Ectodermal cell (in vitro differentiated cells): ENCODE results near the gene ZNF57.
"Not testable (repeated sequence)": the region's sequence is repeated elsewhere in the genome, so short reads cannot be mapped to it uniquely, and the experiment has no call there.

Experiments
- H3K27ac ChIP-seq: 2 replicates; pipeline ENCODE4 v1.7.0; 2013; ENCODE audit warnings: mild to moderate bottlenecking, low read depth, low read length; ENCODE audit not compliant: insufficient read depth, poor library complexity, severe bottlenecking
- H3K27me3 ChIP-seq: 2 replicates; pipeline ENCODE4 v1.7.0; 2013; ENCODE audit warnings: mild to moderate bottlenecking, low read length; ENCODE audit not compliant: insufficient read depth, control insufficient read depth, poor library complexity, severe bottlenecking
- H3K36me3 ChIP-seq: one replicate; pipeline ENCODE4 v1.7.0; 2013; ENCODE audit warnings: low read length; ENCODE audit not compliant: control insufficient read depth, insufficient read depth
- H3K4me1 ChIP-seq: one replicate; pipeline ENCODE4 v1.7.0; 2013; ENCODE audit warnings: low read length; ENCODE audit not compliant: control insufficient read depth, insufficient read depth
- H3K4me3 ChIP-seq: 2 replicates; pipeline ENCODE4 v1.7.0; 2013; ENCODE audit warnings: low read depth, low read length, control low read depth; ENCODE audit not compliant: insufficient read depth
- H3K9me3 ChIP-seq: 2 replicates; pipeline ENCODE4 v1.7.0; 2013; ENCODE audit warnings: mild to moderate bottlenecking, low read length, moderate library complexity; ENCODE audit not compliant: control insufficient read depth
- WGBS, 2 experiments: methylation state at CpG; one replicate each; pipeline ENCODE4 v1.1.7; 2013; ENCODE audit warnings: missing lambda C conversion rate in 2 of 2; 5-methylcytosine and 5-hydroxymethylcytosine counted together

ZNF57 gene

DNA sequence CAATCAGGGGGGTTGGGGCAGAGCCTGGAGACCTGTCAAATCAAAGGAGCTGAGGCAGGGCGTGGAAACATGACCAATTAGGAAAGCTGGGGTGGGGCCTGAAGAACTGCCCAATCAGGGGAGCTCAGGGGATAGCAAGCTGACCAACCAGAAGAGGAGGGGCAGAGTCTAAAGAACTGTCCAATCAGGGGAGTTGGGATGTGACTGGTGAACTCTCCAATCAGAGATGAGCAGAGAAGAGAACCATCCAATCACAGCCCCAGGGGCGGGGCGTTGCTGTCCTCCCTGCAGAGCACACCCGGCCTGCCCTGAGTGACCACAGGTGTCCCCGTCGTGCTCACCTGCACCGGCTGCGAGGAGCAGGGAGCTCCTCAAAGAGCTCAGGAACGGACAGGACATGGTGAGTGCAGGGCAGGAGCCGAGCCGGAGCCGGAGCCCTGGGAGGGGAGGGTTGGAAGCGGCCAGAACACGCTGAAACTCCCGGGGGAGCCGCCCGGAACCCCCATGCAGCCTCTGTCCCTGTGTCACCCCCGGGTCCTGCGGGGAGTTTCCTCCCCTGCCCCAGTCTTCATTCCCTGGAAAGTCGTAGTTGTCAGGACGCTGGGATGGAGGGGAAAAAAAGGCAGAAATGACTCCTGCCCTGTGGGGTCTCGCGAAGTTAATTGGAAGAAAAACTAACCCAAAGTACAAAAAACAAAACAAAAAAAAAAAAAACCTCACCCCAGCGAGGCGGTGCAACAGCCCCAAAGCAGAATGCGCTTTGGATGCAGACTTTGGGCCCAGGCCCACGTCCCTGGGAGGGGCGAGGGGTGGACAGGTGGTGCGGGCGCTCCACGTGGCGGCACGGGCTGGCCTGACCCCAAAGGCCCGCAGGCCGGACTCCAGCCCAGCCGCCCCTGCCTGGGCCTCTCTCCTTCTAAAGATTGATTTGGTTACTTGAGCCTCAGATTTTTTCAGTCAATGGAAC lies 33.4 kb upstream of the ZNF57 start, which contains the start of gene ZNF556:
Gene ZNF556 (plus strand): TSS at position 311 of the 967 bp plus-strand sequence. CDS start 87 bp downstream, at position 398.
- Histone ChIP-seq H3K27ac (no peak within 1 kb of the TSS), H3K9me3 (no peaks in the 10 kb centered on the region), H3K36me3 (no peaks in the 10 kb centered on the region), H3K27me3 (no peaks in the 10 kb centered on the region), H3K4me1 (no peaks in the 10 kb centered on the region), H3K4me3 (no peak within 1 kb of the TSS)
- WGBS, 2 experiments, result 88 to 89% methylated on average over 35 to 36 of the region's 36 CpGs

DNA sequence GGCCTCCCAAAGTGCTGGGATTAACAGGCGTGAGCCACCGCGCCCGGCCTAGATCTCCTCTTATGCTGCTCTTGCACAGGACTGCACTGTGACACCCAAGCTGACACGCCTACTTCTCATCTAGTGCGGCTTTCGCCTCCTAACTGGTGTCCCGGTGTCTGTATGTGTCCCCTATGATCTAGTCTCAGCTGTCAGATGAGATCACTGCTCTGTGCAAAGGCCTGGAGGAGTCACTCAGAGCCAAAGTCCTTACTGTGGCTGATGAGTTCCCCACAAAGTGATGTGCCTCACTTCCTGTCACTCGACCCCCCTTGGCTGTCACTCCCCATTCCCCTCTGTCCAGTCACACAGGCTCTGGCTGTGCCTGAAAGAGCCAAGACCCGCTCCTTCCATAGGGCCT lies 31.1 kb upstream of the ZNF57 start:
- Histone ChIP-seq H3K4me3 (no peak overlapping the region), H3K9me3 (no peaks in the 10 kb centered on the region), H3K27ac (no peak overlapping the region), H3K27me3 (no peaks in the 10 kb centered on the region), H3K36me3 (no peaks in the 10 kb centered on the region), H3K4me1 (no peaks in the 10 kb centered on the region)
- WGBS, 2 experiments, result 88 to 89% methylated on average over 10 of the region's 10 CpGs

DNA sequence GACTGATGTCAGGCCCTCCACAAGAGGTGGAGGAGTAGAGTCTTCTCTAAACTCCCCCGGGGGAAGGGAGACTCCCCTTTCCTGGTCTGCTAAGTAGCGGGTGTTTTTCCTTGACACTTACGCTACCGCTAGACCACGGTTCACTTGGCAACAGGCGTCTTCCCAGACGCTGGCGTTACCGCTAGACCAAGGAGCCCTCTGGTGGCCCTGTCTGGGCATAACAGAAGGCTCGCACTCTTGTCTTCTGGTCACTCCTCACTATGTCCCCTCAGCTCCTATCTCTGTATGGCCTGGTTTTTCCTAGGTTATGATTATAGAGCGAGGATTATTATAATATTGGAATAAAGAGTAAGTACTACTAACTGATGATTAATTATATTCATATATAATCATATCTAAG lies 28.6 kb upstream of the ZNF57 start:
- not testable (repeated sequence) for H3K9me3 ChIP-seq, H3K36me3 ChIP-seq, H3K27me3 ChIP-seq, H3K27ac ChIP-seq, H3K4me1 ChIP-seq, H3K4me3 ChIP-seq
- WGBS, 2 experiments, result 0% methylated on average over 1 of the region's 11 CpGs; no CpG with 5 or more reads in 1 of the 2 experiments

DNA sequence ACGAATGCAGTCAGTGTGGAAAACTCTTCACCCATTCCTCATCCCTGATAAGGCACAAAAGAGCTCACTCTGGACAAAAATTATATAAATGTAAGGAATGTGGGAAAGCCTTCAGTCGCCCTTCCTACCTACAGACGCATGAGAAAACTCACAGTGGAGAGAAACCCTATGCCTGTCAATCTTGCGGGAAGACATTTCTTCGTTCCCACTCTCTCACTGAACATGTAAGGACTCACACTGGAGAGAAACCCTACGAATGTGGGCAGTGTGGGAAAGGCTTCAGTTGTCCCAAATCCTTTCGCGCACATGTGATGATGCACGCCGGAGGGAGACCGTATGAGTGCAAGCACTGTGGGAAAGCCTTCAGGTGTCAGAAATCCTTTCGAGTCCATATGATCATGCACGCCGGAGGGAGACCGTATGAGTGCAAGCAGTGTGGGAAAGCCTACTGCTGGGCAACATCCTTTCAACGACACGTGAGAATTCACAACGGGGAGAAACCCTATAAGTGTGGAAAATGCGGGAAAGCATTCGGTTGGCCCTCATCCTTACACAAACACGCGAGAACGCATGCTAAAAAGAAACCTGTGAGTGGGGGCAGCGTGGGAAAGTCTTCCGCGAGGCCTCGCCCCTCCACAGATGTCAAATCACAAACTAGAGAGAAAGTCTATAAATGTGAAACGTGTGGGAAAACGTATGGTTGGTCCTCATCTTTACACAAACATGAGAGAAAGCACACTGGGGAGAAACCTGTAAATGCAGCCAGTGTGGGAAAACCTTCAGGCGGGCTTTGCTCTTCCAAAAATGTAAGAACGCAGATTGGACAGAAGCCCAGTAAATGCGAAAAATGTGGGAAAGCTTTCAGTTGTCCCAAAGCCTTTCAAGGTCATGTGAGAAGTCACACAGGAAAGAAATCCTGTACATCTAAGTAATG lies 23.1 kb upstream of the ZNF57 start:
- WGBS, 2 experiments, result 86 to 87% methylated on average over 32 of the region's 32 CpGs
- Histone ChIP-seq H3K27me3 (no peaks in the 10 kb centered on the region), H3K4me3 (no peak overlapping the region), H3K27ac (no peak overlapping the region), H3K9me3 (peaks cover 6% of the 10 kb centered on the region), H3K36me3 (no peaks in the 10 kb centered on the region), H3K4me1 (no peaks in the 10 kb centered on the region)

DNA sequence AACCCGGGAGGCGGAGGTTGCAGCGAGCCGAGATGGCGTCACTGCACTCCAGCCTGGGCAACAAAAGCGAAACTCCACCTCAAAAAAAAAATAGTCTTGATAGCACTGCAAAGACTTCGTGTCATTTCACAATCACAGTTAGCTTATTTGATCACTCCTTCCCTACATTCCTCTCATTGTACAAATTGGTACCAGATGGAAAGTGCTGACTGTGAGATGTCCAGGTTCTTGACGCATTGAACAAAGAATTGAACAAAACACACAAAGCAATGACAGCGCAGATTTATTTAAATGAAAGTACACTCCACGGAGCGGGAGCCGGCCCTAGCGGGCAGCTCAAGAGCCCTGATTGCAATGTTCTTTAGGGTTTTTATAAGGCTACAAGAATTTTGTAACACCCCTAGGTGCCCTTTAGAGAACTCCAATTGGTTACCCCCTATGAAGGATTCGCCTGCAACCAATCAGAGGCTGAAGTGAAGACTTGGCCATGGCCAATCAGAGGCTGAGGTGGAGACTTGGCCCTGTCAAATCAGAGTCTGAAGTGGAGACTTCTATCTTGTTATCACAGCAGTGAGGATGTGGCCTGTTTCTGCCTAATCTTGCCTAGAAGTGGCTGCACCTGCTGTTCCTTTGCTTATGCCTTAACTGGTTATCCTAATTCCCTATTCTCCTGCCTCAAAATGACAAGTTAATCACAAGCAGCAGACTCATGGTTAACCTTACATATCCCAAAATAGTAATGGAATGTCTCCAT lies 16.9 kb upstream of the ZNF57 start:
- Histone ChIP-seq H3K4me1 (no peaks in the 10 kb centered on the region), H3K4me3 (no peak overlapping the region), H3K36me3 (no peaks in the 10 kb centered on the region), H3K27ac (no peak overlapping the region), H3K9me3 (peaks cover 6% of the 10 kb centered on the region), H3K27me3 (no peaks in the 10 kb centered on the region)
- WGBS, 2 experiments, result 88 to 89% methylated on average over 14 of the region's 14 CpGs

DNA sequence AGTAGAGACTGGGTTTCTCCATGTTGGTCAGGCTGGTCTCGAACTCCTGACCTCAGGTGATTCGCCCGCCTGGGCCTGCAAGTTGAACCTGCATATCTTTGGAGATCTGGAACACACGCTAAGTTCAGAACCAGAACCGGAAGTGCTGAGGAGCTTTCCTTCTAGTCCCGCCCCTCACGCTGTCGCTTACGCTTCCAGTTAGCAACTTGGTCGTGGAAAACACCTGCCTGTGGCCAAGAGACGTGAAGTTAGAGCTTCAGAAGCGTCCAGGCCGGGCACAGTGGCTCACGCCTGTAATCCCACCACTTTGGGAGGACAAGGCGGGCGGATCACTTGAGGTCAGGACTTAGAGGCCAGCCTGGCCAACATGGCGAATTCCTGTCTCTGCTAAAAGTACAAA lies 15.0 kb upstream of the ZNF57 start:
- 87 to 89% methylated on average over 17 of the region's 17 CpGs for WGBS, 2 experiments
- Histone ChIP-seq H3K27ac (no peak overlapping the region), H3K4me1 (no peaks in the 10 kb centered on the region), H3K36me3 (no peaks in the 10 kb centered on the region), H3K4me3 (no peak overlapping the region), H3K27me3 (no peaks in the 10 kb centered on the region), H3K9me3 (no peaks in the 10 kb centered on the region)

DNA sequence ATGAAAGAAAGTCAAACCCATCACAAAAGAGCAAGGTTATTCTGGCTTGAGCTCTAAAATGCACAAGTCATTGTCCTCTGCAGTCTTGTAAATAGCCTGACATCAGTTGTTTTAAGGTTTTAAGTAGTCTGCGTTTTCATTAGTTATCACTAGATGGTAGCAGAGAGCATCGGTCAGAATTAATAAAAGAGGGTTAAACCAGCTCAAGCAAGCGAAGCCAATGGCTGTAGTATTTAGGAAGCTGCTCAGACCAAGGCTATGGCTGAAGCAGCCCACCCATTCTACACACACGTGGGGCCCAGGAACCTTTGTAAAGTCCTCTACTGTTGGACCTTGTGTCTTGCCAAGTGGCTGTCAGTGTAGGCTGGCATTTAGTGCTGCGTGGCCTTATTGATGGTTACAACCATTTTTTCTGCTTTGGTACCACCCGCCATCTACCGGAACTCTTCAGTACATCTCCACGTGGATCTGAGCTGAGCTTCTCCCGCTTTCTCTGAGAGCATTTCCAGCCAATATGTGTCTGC lies 13.3 kb upstream of the ZNF57 start:
- Histone ChIP-seq H3K27ac (no peak overlapping the region), H3K27me3 (no peaks in the 10 kb centered on the region), H3K36me3 (no peaks in the 10 kb centered on the region), H3K9me3 (no peaks in the 10 kb centered on the region), H3K4me1 (no peaks in the 10 kb centered on the region), H3K4me3 (no peak overlapping the region)
- WGBS, 2 experiments, result 38 to 42% methylated on average over 9 of the region's 9 CpGs

DNA sequence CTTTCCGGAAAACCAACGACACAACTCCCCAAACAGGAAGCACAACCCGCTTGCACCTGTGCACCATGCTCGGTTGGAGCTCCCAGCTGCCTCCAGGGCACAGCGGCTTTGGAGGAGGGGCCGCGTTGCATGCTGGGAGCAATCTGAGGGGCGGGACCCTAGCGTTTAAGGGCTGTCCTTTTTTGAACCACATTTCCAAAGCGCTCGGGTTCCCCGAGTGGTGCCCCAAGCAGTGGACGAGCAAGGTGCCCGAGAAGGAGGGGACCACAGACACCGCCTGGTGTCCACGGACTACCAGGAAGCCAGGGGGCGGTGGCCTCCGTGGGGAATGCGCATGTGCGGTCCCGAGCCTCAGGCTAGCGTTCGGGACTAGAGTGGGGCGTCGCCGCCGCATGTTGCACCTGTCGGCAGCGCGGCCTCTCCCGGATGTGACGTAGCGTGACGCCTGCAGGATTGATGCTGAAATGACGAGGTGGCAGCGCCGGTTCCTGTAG lies 11.9 kb upstream of the ZNF57 start:
- H3K27ac ChIP-seq, result no peak overlapping the region
- no peaks in the 10 kb centered on the region for H3K36me3 ChIP-seq
- WGBS, 2 experiments, result 87% methylated on average over 37 of the region's 37 CpGs
- H3K9me3 ChIP-seq, result no peaks in the 10 kb centered on the region
- no peaks in the 10 kb centered on the region for H3K27me3 ChIP-seq
- H3K4me1 ChIP-seq, result no peaks in the 10 kb centered on the region
- H3K4me3 ChIP-seq, result no peak overlapping the region

DNA sequence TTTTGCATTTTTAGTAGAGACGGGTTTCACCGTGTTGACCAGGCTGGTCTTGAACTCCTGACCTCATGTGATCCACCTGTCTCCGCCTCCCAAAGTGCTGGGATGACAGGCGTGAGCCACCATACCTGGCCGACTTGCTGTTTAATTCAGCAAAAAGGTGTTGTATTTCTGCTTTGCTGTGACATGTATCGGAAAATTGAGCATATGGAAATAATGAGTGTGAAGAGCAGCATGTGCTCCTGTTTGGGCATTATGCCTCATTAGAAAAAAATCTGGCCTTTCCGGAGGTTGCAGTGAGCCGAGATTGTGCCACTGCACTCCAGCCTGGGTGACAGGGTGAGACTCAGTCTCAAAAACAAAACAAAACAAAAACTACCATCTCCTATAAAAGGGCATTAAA lies 10.2 kb upstream of the ZNF57 start:
- H3K9me3 ChIP-seq, H3K36me3 ChIP-seq, H3K27ac ChIP-seq, H3K4me1 ChIP-seq, H3K4me3 ChIP-seq, H3K27me3 ChIP-seq: not testable (repeated sequence)
- 90 to 91% methylated on average over 8 of the region's 8 CpGs for WGBS, 2 experiments
